Measurements from ENCODE around the gene SORBS1.

Gene SORBS1

DNA sequence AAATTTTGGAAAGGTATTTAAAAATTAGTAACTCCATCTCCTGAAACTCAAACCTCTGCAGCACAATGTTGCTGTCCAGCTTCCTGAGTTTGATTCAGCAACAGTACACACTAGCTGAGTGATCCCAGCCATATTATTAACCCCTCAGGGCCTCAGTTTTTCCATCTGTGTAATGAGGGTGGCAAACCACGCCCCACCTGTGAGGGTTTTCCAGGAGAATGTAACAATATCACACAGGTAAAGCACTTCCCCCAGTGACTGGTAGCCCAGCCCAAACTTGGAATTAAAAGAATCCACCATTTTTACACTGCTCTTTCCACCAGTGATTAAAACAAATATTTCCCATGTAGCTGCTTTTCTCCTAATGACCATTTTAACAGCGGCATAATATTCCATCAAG lies 122.4 kb downstream of the SORBS1 start:
- Mint-ChIP-seq H3K4me3 (no peak overlapping the region), H3K27ac (no peak overlapping the region)
- CTCF ChIA-PET = interaction anchor here (1.4 to 9.7 kb wide), 2 partner anchors 9 to 65 kb away, joined by 4 to 80 read pairs; no protein-coding TSS in a partner anchor

GRCh38 chr10:95437669-95438068 lies 123.5 kb downstream of the SORBS1 start:
- no peak overlapping the region for H3K4me3 Mint-ChIP-seq
- no peak overlapping the region for H3K27ac Mint-ChIP-seq
- DNase-seq = no peak
- CTCF ChIA-PET = interaction anchor here (0.6 to 1.4 kb wide), 3 partner anchors 8 to 183 kb away, joined by 3 to 4 read pairs (median 4); no protein-coding TSS in a partner anchor
- H3K36me3 Mint-ChIP-seq = no peaks in the 10 kb centered on the region
- no peaks in the 10 kb centered on the region for H3K9me3 Mint-ChIP-seq
- no peaks in the 10 kb centered on the region for H3K27me3 Mint-ChIP-seq
- peaks cover 12% of the 10 kb centered on the region for H3K4me1 Mint-ChIP-seq

More for the DNA sequence above, 122.4 kb downstream of the SORBS1 start:
- peaks cover 5% of the 10 kb centered on the region for H3K27me3 Mint-ChIP-seq
- peaks cover 12% of the 10 kb centered on the region for H3K4me1 Mint-ChIP-seq
- H3K36me3 Mint-ChIP-seq = no peaks in the 10 kb centered on the region
- DNase-seq = no peak
- H3K9me3 Mint-ChIP-seq = no peaks in the 10 kb centered on the region

DNA sequence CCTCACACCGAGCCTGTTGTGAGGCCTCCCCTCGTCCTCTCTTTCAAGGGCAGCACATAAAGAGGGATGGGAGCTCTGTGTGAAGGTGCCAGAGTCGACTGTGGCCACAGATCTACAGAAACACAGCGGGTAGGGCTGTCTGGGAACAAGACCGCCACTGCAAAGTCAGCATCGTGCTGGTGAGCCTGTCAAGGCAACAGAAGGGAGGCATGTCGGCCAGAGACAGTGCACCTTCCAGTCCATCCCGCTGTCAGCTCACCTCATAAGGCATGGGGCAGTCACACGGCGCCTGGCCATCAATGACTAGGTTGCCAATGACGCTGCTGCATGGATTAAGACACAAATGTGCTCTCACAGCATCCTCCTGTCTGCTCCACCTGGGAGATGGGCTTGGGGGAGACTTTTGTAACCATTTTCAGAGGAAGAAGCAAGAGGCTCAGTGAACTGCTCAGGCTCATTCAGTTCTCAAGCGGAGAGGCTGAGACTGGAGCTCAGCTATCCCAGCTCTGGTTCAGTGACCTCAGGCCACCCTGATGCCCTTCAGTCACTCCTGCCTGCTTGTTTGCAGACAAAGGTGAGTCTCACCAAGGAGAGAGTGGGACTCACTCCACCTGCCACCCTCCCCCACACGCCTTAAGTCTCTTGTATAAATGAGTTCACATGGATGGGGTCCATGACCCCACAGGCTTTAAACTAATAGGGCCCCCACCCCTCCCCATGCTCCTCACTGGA lies 125.5 kb downstream of the SORBS1 start:
- Mint-ChIP-seq H3K27ac (no peak overlapping the region), H3K9me3 (no peaks in the 10 kb centered on the region), H3K4me1 (peaks cover under 1% of the 10 kb centered on the region), H3K27me3 (peaks cover 4% of the 10 kb centered on the region), H3K36me3 (no peaks in the 10 kb centered on the region), H3K4me3 (no peak overlapping the region)
- CTCF ChIA-PET = interaction anchor here (0.8 kb wide), 1 partner anchor 166 kb away, joined by 5 read pairs; no protein-coding TSS in a partner anchor
- DNase-seq = no peak

DNA sequence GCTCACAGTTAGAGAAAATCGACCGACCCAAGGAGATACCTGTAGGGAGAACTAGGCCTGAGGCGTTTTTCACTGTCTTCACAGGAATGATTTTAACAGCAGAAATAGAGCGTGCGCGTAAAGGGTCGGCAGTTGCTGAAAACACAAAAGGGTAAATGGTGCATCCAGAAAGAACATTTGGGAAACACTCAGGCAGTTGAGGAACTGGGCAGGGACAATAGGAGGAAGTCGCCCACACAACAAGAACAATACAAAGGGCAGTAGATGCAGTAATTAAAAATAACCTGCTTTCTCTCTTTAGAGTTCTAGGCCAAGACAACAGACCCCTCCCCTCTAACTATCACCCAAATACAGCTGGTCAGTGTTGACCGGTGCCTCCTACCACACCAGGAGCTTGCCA lies 126.6 kb downstream of the SORBS1 start:
- no peak overlapping the region for H3K4me3 Mint-ChIP-seq
- H3K4me1 Mint-ChIP-seq = no peaks in the 10 kb centered on the region
- H3K36me3 Mint-ChIP-seq = no peaks in the 10 kb centered on the region
- no peak for DNase-seq
- peaks cover 8% of the 10 kb centered on the region for H3K27me3 Mint-ChIP-seq
- H3K27ac Mint-ChIP-seq = no peak overlapping the region
- CTCF ChIA-PET = interaction anchor here (1.0 to 10.6 kb wide), 2 partner anchors 8 to 167 kb away, joined by 3 to 80 read pairs; no protein-coding TSS in a partner anchor
- no peaks in the 10 kb centered on the region for H3K9me3 Mint-ChIP-seq

DNA sequence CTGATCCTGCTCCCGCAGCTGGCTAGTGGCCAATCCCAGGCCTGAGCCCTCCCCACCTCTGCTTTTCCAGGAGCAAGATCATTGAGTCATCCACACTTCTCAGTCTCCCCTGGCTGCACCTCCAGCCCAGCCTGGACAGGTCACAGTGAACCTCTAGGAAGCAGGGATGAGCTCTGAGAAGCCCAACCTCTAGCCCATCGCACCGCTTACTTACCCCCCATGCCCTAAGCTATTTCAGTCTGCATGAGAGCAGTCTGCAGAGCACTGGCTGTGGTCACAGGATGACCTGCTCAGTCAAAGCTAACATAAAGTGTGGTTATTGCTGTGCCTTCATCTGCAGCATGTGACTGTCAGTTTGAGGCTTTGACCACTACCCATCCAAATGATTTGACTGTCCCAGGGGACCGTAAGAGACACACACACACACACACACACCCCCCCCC lies 129.2 kb downstream of the SORBS1 start:
- Mint-ChIP-seq H3K27ac (no peak overlapping the region), H3K4me3 (no peak overlapping the region), H3K36me3 (no peaks in the 10 kb centered on the region), H3K9me3 (no peaks in the 10 kb centered on the region), H3K4me1 (no peaks in the 10 kb centered on the region), H3K27me3 (peaks cover 15% of the 10 kb centered on the region)
- DNase-seq = no peak
- CTCF ChIA-PET = interaction anchor here (0.8 to 10.6 kb wide), 8 partner anchors 11 to 296 kb away, joined by 3 to 86 read pairs (median 13); no protein-coding TSS in a partner anchor

DNA sequence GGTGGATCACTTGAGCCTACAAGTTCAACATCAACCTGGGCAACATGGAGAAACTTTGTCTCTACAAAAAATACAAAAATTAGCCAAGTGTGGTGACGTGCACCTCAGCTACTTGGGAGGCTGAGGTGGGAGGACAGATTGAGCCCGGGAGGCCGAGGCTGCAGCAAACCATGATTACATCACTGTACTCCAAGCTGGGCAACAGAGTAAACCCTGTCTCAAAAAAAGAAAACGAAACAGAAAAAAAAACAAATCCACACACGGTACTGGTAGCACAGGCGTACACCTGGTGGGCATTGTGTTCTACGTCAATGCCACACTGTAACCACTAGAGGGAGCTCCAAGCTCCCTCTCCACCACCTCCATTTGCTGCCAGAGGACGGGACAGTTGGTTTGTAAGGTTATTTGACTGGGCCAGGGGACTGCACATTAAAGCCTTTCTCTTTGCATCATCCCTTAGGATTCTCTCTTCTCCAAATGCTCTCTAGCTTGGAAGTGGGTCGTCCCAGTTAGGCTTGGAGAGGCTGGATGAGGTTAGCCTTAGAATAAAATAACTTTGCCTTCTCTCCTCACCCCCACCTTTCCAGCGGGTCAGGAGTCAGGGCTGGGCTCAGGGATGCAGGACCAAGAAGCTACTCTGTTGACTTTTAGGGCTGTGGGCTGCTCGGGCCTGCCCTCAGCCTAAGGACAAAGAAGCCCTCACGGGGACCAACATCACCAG lies 130.8 kb downstream of the SORBS1 start:
- DNase-seq = peak; percentile 54
- CTCF ChIA-PET = interaction anchor here (0.6 to 10.6 kb wide), 24 partner anchors 11 to 587 kb away, joined by 3 to 86 read pairs (median 4); no protein-coding TSS in a partner anchor
- no peaks in the 10 kb centered on the region for H3K36me3 Mint-ChIP-seq
- H3K27me3 Mint-ChIP-seq = peaks cover 15% of the 10 kb centered on the region
- no peak overlapping the region for H3K4me3 Mint-ChIP-seq
- no peak overlapping the region for H3K27ac Mint-ChIP-seq
- no peaks in the 10 kb centered on the region for H3K4me1 Mint-ChIP-seq
- no peaks in the 10 kb centered on the region for H3K9me3 Mint-ChIP-seq

DNA sequence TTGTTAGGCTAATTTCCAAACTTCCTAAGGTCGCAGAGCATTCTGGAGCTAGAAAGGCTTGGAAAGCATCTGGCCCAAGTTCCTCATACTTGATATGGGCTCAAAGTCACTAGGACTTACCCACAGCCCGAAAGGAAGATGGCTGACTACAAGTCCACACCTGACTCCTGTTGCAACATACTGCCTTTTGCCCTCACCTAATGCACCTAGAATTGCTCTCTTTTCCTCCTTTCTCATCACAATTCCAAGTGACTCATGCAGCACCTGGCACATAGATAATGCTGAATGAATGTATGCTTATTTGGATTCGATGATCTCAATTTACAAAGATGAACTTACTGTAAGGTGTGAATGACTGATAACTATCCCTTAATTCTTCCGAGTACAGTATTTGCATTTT lies 131.5 kb downstream of the SORBS1 start:
- CTCF ChIA-PET = interaction anchor here (0.7 to 10.6 kb wide), 15 partner anchors 10 to 588 kb away, joined by 3 to 86 read pairs (median 4); partner anchors contain the start of gene SORBS1
- no peak overlapping the region for H3K4me3 Mint-ChIP-seq
- H3K9me3 Mint-ChIP-seq = no peaks in the 10 kb centered on the region
- H3K27ac Mint-ChIP-seq = no peak overlapping the region
- H3K27me3 Mint-ChIP-seq = peaks cover 15% of the 10 kb centered on the region
- no peaks in the 10 kb centered on the region for H3K36me3 Mint-ChIP-seq
- no peak for DNase-seq
- H3K4me1 Mint-ChIP-seq = no peaks in the 10 kb centered on the region

- H3K36me3 Mint-ChIP-seq = no peaks in the 10 kb centered on the region
- H3K9me3 Mint-ChIP-seq = no peaks in the 10 kb centered on the region
- H3K27me3 Mint-ChIP-seq = peaks cover 15% of the 10 kb centered on the region
- no peak for DNase-seq
- CTCF ChIA-PET = interaction anchor here (1.5 to 10.6 kb wide), 5 partner anchors 9 to 174 kb away, joined by 4 to 86 read pairs (median 26); no protein-coding TSS in a partner anchor
- no peak overlapping the region for H3K27ac Mint-ChIP-seq
- H3K4me1 Mint-ChIP-seq = no peaks in the 10 kb centered on the region
- H3K4me3 Mint-ChIP-seq = no peak overlapping the region
Observed at GRCh38 chr10:95428701-95429100, 132.5 kb downstream of the SORBS1 start.

DNA sequence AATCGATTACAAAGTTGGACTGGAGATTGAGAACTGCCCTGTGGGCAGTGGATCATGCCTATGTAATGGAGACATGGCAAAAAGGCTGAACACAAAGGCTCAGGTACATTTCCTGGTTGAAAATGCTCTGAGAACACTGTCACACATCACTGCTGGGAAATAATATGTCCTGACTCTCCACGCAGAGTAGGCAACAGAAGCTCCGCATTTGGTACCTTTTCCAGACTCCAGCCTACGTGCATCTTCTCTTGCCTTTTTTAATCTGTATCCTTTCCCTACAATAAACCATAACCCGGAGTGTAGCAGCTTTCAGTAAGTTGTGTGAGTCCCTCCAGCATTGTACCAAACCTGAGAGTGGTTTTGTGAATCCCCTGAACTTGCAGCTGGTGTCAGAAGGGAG lies 134.7 kb downstream of the SORBS1 start:
- H3K9me3 Mint-ChIP-seq = no peaks in the 10 kb centered on the region
- no peak overlapping the region for H3K27ac Mint-ChIP-seq
- no peak for DNase-seq
- peaks cover 11% of the 10 kb centered on the region for H3K27me3 Mint-ChIP-seq
- CTCF ChIA-PET = interaction anchor here (0.7 to 10.6 kb wide), 4 partner anchors 17 to 176 kb away, joined by 3 to 86 read pairs (median 43); no protein-coding TSS in a partner anchor
- H3K4me1 Mint-ChIP-seq = no peaks in the 10 kb centered on the region
- no peaks in the 10 kb centered on the region for H3K36me3 Mint-ChIP-seq
- H3K4me3 Mint-ChIP-seq = no peak overlapping the region

- CTCF ChIA-PET = interaction anchor here (0.7 to 10.6 kb wide), 5 partner anchors 17 to 292 kb away, joined by 3 to 86 read pairs (median 6); no protein-coding TSS in a partner anchor
- Mint-ChIP-seq H3K4me3 (no peak overlapping the region), H3K4me1 (no peaks in the 10 kb centered on the region), H3K27ac (no peak overlapping the region), H3K9me3 (no peaks in the 10 kb centered on the region), H3K27me3 (peaks cover 11% of the 10 kb centered on the region), H3K36me3 (no peaks in the 10 kb centered on the region)
- no peak for DNase-seq
Observed at GRCh38 chr10:95425592-95426465, 135.3 kb downstream of the SORBS1 start.

GRCh38 chr10:95423164-95424005 lies 137.8 kb downstream of the SORBS1 start:
- no peak overlapping the region for H3K27ac Mint-ChIP-seq

DNA sequence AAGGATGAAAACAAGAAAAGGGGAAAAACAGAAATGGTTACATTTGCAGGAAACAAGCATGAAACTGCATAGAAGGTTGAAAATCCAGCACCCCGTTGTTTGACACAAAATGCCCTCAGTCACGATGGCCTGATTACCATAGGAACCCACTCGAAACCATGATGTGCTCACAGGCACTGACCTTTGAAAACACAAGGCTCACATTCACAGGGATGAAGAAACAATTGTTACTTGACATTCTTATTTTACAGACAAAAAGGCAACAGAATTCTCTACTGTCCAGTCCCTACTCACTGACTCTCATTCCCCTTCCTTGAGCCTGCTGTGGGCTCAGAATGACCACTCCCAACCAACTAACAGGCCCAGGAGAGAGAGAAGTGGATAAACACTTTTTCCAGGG lies 138.9 kb downstream of the SORBS1 start:
- no peaks in the 10 kb centered on the region for H3K4me1 Mint-ChIP-seq
- H3K27me3 Mint-ChIP-seq = peaks cover 1% of the 10 kb centered on the region
- no peak overlapping the region for H3K4me3 Mint-ChIP-seq
- no peak for DNase-seq
- CTCF ChIA-PET = no interaction called here
- H3K9me3 Mint-ChIP-seq = no peaks in the 10 kb centered on the region
- H3K36me3 Mint-ChIP-seq = no peaks in the 10 kb centered on the region
- no peak overlapping the region for H3K27ac Mint-ChIP-seq

More at GRCh38 chr10:95423164-95424005, 137.8 kb downstream of the SORBS1 start:
- Mint-ChIP-seq H3K36me3 (no peaks in the 10 kb centered on the region), H3K9me3 (no peaks in the 10 kb centered on the region), H3K27me3 (peaks cover 8% of the 10 kb centered on the region), H3K4me3 (no peak overlapping the region), H3K4me1 (no peaks in the 10 kb centered on the region)
- no peak for DNase-seq
- CTCF ChIA-PET = no interaction called here

DNA sequence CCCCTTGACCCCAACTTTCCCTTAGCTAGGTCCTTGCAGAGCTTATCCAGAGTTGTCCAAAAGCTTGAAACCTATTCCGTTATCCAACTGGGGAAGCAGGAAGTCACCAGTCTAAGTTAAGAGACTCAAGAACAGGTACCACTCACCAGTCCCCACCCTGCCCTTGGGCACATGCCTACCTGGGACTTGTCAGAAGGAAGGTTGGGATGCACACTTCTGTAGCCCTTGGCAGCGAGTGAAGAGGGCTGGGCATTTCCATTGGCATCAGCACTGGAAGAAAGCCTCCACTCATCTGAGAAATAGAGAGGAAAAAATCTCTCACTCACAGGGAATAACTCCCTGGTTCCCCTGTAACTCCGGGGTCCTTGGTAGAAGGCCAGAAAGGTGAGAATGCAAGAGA lies 139.4 kb downstream of the SORBS1 start:
- no peak overlapping the region for H3K27ac Mint-ChIP-seq
- no peak overlapping the region for H3K4me3 Mint-ChIP-seq
- no peak for DNase-seq
- H3K36me3 Mint-ChIP-seq = no peaks in the 10 kb centered on the region
- CTCF ChIA-PET = no interaction called here
- H3K9me3 Mint-ChIP-seq = no peaks in the 10 kb centered on the region
- no peaks in the 10 kb centered on the region for H3K4me1 Mint-ChIP-seq
- no peaks in the 10 kb centered on the region for H3K27me3 Mint-ChIP-seq

All from activated naive CD4-positive, alpha-beta T cell treated with anti-CD3 and anti-CD28 coated beads, Interleukin-2, amount 10 ng/mL, durations not matched to agents 7 days and 5 days (primary cell).